Lung (tissue), 16 donors: ENCODE data around the gene SOCS4. TPM values are rescaled to one million over a fixed set of nuclear protein-coding genes. Genes with fewer than 3 reads are reported as not detected.

Experiments used
- ATAC-seq: fragments of 200-7000 bp; cut with Tn5 transposase; one replicate; pipeline ENCODE4 v1.9.1; 2020; ENCODE audit warnings: moderate number of reproducible peaks; ENCODE audit not compliant: insufficient read depth, low FRiP score
- DNase-seq, 3 donors: peaks; one replicate each; pipeline ENCODE4 v3.0.0-alpha.2; 2013 to 2017
- H3K27ac ChIP-seq, 2 donors: one replicate each; pipeline ENCODE4 v1.5.1; 2013; ENCODE audit warnings: mild to moderate bottlenecking in 2 of 2, moderate library complexity in 2 of 2, control low read depth in 1 of 2, inconsistent platforms in 1 of 2, low read depth in 1 of 2, low read length in 1 of 2
- H3K27me3 ChIP-seq, 3 donors: one replicate each; pipeline ENCODE4 v1.5.1; 2013; ENCODE audit warnings: low read length in 2 of 3; ENCODE audit not compliant: control insufficient read depth in 3 of 3, insufficient read depth in 3 of 3
- H3K36me3 ChIP-seq, 4 donors: one replicate each; pipeline ENCODE4 v1.5.1; 2013; ENCODE audit warnings: low read length in 4 of 4, mild to moderate bottlenecking in 1 of 4, moderate library complexity in 1 of 4; ENCODE audit not compliant: control insufficient read depth in 4 of 4, insufficient read depth in 4 of 4
- H3K4me1 ChIP-seq, 5 donors: one replicate each; pipeline ENCODE4 v1.5.1; 2013; ENCODE audit warnings: low read length in 5 of 5, mild to moderate bottlenecking in 2 of 5, moderate library complexity in 1 of 5; ENCODE audit not compliant: control insufficient read depth in 5 of 5, insufficient read depth in 5 of 5
- H3K4me3 ChIP-seq: one replicate; pipeline ENCODE4 v1.5.1; 2013; ENCODE audit warnings: mild to moderate bottlenecking, control low read depth, moderate library complexity
- H3K9ac ChIP-seq, 2 donors: one replicate each; pipeline ENCODE4 v1.5.1; 2013; ENCODE audit warnings: low read length in 2 of 2, control low read depth in 1 of 2; ENCODE audit not compliant: insufficient read depth in 1 of 2
- H3K9me3 ChIP-seq, 4 donors: one replicate each; pipeline ENCODE4 v1.5.1; 2013; ENCODE audit warnings: low read length in 3 of 4, mild to moderate bottlenecking in 1 of 4, moderate library complexity in 1 of 4; ENCODE audit not compliant: control insufficient read depth in 4 of 4, insufficient read depth in 3 of 4
- WGBS, 2 donors: extraction: QIAGEN DNeasy Blood & Tissue Kit; methylation state at CpG; one replicate each; pipeline ENCODE4 v1.1.7; 2013; 5-methylcytosine and 5-hydroxymethylcytosine counted together
- long read RNA-seq, 5 donors: transcript quantifications; one replicate each; lab custom pipeline, GENCODE V29; 2026
- polyA plus RNA-seq, 2 donors: library from polyadenylated mRNA; stranded (reverse); fragments of 200-250 nt; gene quantifications; one replicate each; pipeline ENCODE4 v1.2.1, GENCODE V29; 2013
- total RNA-seq, 2 donors: library from RNA; depleted of rRNA in 1 of 2; stranded (reverse); fragments of >200 nt in 1 of 2; gene quantifications; one replicate each; pipeline ENCODE4 v1.2.1, GENCODE V29; 2014 to 2021
- TF ChIP-seq, protein P1 (sequence below): IDR thresholded peaks from 2 replicates; pipeline ENCODE4 v1.5.1; 2012; ENCODE audit warnings: mild to moderate bottlenecking; ENCODE audit errors: control extremely low read depth, extremely low read depth
- donor health status: control.
- donor health status: control.
- donor health status: Bipolar disorder and iron deficiency.
- donor health status: healthy.
- donor health status: DM: yes; HTN: yes; CAD: no.

Gene SOCS4, protein sequence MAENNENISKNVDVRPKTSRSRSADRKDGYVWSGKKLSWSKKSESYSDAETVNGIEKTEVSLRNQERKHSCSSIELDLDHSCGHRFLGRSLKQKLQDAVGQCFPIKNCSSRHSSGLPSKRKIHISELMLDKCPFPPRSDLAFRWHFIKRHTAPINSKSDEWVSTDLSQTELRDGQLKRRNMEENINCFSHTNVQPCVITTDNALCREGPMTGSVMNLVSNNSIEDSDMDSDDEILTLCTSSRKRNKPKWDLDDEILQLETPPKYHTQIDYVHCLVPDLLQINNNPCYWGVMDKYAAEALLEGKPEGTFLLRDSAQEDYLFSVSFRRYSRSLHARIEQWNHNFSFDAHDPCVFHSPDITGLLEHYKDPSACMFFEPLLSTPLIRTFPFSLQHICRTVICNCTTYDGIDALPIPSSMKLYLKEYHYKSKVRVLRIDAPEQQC
- total RNA-seq (10 to 100 TPM; 14.3 to 28.3 TPM), polyA plus RNA-seq (1 to 10 TPM; 5.8 to 6.8 TPM)
- long read RNA-seq, donor 1, full-length matches to known transcripts: 1 of 1 reads
- long read RNA-seq, donor 1, partial matches to known transcripts: 0 of 1 reads
- long read RNA-seq, donor 1, other reads (novel, unspliced or antisense): 0 of 1 reads
- long read RNA-seq, donor 2, full-length matches to known transcripts: 5 of 5 reads
- long read RNA-seq, donor 2, partial matches to known transcripts: 0 of 5 reads
- long read RNA-seq, donor 2, other reads (novel, unspliced or antisense): 0 of 5 reads
- long read RNA-seq, donor 3, full-length matches to known transcripts: 6 of 13 reads
- long read RNA-seq, donor 3, partial matches to known transcripts: 7 of 13 reads
- long read RNA-seq, donor 3, other reads (novel, unspliced or antisense): 0 of 13 reads
- long read RNA-seq, donor 4, full-length matches to known transcripts: 2 of 2 reads
- long read RNA-seq, donor 4, partial matches to known transcripts: 0 of 2 reads
- long read RNA-seq, donor 4, other reads (novel, unspliced or antisense): 0 of 2 reads
- long read RNA-seq, donor 5, full-length matches to known transcripts: 5 of 13 reads
- long read RNA-seq, donor 5, partial matches to known transcripts: 8 of 13 reads
- long read RNA-seq, donor 5, other reads (novel, unspliced or antisense): 0 of 13 reads

- ATAC-seq (peak; percentile 100), DNase-seq (peak; percentile 94 to 97 (median 96))
- peaks cover 0 to 2% (median 0%) of the 10 kb centered on the region in 4 donors for H3K36me3 ChIP-seq
- H3K4me3 ChIP-seq: peak within 1 kb of the TSS; percentile 83
- H3K27ac ChIP-seq: peak within 1 kb of the TSS; percentile 81 to 90
- H3K4me1 ChIP-seq: peaks cover 0 to 19% (median 12%) of the 10 kb centered on the region in 5 donors
- WGBS, 2 donors: 0% methylated on average over 52 to 56 of the region's 56 CpGs
- H3K9me3 ChIP-seq: no peaks in the 10 kb centered on the region
- H3K9ac ChIP-seq: peak within 1 kb of the TSS; percentile 66 to 97
- no peaks in the 10 kb centered on the region for H3K27me3 ChIP-seq
- TF ChIP-seq, protein P1, sequence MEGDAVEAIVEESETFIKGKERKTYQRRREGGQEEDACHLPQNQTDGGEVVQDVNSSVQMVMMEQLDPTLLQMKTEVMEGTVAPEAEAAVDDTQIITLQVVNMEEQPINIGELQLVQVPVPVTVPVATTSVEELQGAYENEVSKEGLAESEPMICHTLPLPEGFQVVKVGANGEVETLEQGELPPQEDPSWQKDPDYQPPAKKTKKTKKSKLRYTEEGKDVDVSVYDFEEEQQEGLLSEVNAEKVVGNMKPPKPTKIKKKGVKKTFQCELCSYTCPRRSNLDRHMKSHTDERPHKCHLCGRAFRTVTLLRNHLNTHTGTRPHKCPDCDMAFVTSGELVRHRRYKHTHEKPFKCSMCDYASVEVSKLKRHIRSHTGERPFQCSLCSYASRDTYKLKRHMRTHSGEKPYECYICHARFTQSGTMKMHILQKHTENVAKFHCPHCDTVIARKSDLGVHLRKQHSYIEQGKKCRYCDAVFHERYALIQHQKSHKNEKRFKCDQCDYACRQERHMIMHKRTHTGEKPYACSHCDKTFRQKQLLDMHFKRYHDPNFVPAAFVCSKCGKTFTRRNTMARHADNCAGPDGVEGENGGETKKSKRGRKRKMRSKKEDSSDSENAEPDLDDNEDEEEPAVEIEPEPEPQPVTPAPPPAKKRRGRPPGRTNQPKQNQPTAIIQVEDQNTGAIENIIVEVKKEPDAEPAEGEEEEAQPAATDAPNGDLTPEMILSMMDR: peak; percentile 26
These were observed at the start of gene SOCS4, which contains the start of gene WDHD1 for GRCh38 chr14:55026793-55027561. Gene SOCS4, plus strand, starts transcription at chr14:55027236. Its CDS starts 15,806 bp downstream, at chr14:55043042. Gene WDHD1, minus strand, starts transcription at chr14:55027099. Its CDS starts 312 bp downstream, at chr14:55026787.

- Histone ChIP-seq H3K4me3 (no peak overlapping the region), H3K27me3 (no peaks in the 10 kb centered on the region), H3K27ac (no peak overlapping the region), H3K4me1 (no peaks in the 10 kb centered on the region), H3K9ac (no peak overlapping the region), H3K9me3 (no peaks in the 10 kb centered on the region), H3K36me3 (peaks cover 0 to 4% (median 3%) of the 10 kb centered on the region in 4 donors)
- ATAC-seq (no peak), DNase-seq (no peak)
- TF ChIP-seq, protein P1: no peak
- WGBS, 2 donors: 92 to 96% methylated on average over 3 of the region's 3 CpGs
These were observed 48.0 kb upstream of the SOCS4 start for GRCh38 chr14:54979039-54979438.

GRCh38 chr14:54981698-54982097 lies 45.3 kb upstream of the SOCS4 start:
- H3K36me3 ChIP-seq: peaks cover 0 to 8% (median 4%) of the 10 kb centered on the region in 4 donors
- H3K4me1 ChIP-seq: no peaks in the 10 kb centered on the region
- H3K9ac ChIP-seq: no peak overlapping the region
- H3K9me3 ChIP-seq: no peaks in the 10 kb centered on the region
- H3K27me3 ChIP-seq: no peaks in the 10 kb centered on the region
- no peak overlapping the region for H3K4me3 ChIP-seq
- TF ChIP-seq, protein P1: no peak
- 79 to 90% methylated on average over 6 of the region's 6 CpGs for WGBS, 2 donors
- ATAC-seq (no peak), DNase-seq (peak in 2 of 3 donors; percentile 4 to 6)
- H3K27ac ChIP-seq: no peak overlapping the region
